HG02870 (cell line): Measurements from ENCODE around the gene S100A7A.
"Not testable (repeated sequence)": the region's sequence is repeated elsewhere in the genome, so short reads cannot be mapped to it uniquely, and the experiment has no call there.

ENCODE experiments used
- ATAC-seq: cut with Tn5 transposase; IDR thresholded peaks from one replicate; pipeline ENCODE4 v1.9.1; 2021; ENCODE audit warnings: mild to moderate bottlenecking, moderate library complexity; ENCODE audit not compliant: unreplicated experiment

Gene S100A7A

GRCh38 chr1:153448851-153449250 lies 32.5 kb downstream of the S100A7A start:
- not testable (repeated sequence) for ATAC-seq

GRCh38 chr1:153456396-153456795 lies 40.1 kb downstream of the S100A7A start:
- ATAC-seq = no peak

- no peak for ATAC-seq
Measured at GRCh38 chr1:153459655-153460054, 43.3 kb downstream of the S100A7A start.

GRCh38 chr1:153460551-153460950 lies 44.2 kb downstream of the S100A7A start, which contains the start of gene S100A7:
Gene S100A7, minus strand, starts transcription at chr1:153460651. Its CDS starts 1,638 bp downstream, at chr1:153459013.
- no peak for ATAC-seq

GRCh38 chr1:153462741-153463140 lies 46.4 kb downstream of the S100A7A start:
- ATAC-seq = not testable (repeated sequence)

- no peak for ATAC-seq
Measured at GRCh38 chr1:153465811-153466636, 49.7 kb downstream of the S100A7A start.

DNA sequence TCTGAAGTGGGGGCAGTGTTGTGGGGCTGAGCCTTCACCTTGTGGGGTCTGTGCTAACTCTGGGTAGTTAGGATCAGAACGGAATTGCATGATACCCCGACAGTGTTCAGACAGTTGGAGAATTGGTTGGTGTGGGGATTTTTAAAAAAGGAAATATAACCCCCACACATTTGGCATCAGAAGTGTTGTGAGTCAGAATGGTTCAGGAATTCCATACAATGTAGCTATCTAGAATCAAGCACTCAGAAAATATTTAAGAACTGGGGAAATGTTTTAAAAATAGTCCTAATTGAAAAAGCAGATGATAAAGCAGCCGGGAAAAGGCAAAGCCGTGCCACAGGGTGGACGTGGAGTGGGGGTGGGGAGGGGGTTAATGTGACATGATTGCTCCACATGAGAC lies 50.6 kb downstream of the S100A7A start:
- no peak for ATAC-seq

DNA sequence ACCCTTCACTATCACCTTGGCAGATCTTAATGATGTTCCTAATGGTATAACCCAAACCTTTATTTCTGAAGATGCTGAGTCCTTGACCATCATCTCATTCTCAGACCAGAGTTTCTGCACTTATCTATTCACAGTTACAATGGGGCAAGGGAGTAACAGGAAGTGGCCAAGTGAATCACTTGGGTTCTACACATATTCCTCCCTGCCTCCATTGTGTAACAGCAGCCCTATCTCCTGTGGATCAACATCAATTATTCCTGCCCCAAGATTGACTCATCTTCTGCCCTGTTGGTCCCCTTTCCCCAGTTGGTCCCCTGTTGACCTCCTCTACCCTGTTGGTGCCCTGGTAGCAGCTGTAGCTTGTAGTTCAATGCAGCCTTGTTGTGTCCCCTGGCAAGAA lies 54.4 kb downstream of the S100A7A start:
- ATAC-seq = no peak
